Right lobe of liver (tissue), 6 donors: Measurements from ENCODE around the gene CBX1. TPM values are rescaled to one million over a fixed set of nuclear protein-coding genes. Genes with fewer than 3 reads are reported as not detected.
"Not testable (repeated sequence)": the region's sequence is repeated elsewhere in the genome, so short reads cannot be mapped to it uniquely, and the experiment has no call there.

Source experiments
- ATAC-seq, 4 donors: fragments of 200-7000 bp; cut with Tn5 transposase; one replicate each; pipeline ENCODE4 v1.9.1; 2020; ENCODE audit warnings: mild to moderate bottlenecking in 4 of 4, moderate library complexity in 4 of 4
- DNase-seq, 3 donors: peaks; one replicate each; pipeline ENCODE4 v3.0.0-alpha.2; 2020
- H3K27ac ChIP-seq, 3 donors: fragments of 200-600 bp; one replicate each; pipeline ENCODE4 v1.8.0; 2022
- H3K27me3 ChIP-seq, 2 donors: fragments of 200-600 bp; one replicate each; pipeline ENCODE4 v1.8.0; 2022
- H3K36me3 ChIP-seq, 4 donors: fragments of 200-600 bp; sonication (generic) in 1 of 4; one replicate each; pipeline versions ENCODE4 v1.5.1 to v1.8.0; 2017 to 2022; ENCODE audit warnings: control low read depth in 1 of 4
- H3K4me1 ChIP-seq, 4 donors: fragments of 200-600 bp; sonication (generic) in 1 of 4; one replicate each; pipeline versions ENCODE4 v1.5.1 to v1.8.0; 2017 to 2022; ENCODE audit warnings: control low read depth in 1 of 4
- H3K4me3 ChIP-seq, 3 donors: fragments of 200-600 bp; one replicate each; pipeline ENCODE4 v1.8.0; 2022
- H3K9me3 ChIP-seq, 4 donors: fragments of 200-600 bp; sonication (generic) in 1 of 4; one replicate each; pipeline versions ENCODE4 v1.5.1 to v1.8.0; 2017 to 2022; ENCODE audit warnings: control low read depth in 1 of 4
- CTCF ChIP-seq, 4 donors: fragments of 200-600 bp in 3 of 4; fragments of 450-650 bp in 1 of 4; IDR thresholded peaks; one replicate each; pipeline versions ENCODE4 v1.5.1 to v1.8.0; 2016 to 2022; ENCODE audit warnings: antibody characterized with exemption in 4 of 4, mild to moderate bottlenecking in 2 of 4
- POLR2A ChIP-seq: fragments of 450-650 bp; IDR thresholded peaks from one replicate; pipeline ENCODE4 v1.6.1; 2017; ENCODE audit warnings: antibody characterized with exemption, mild to moderate bottlenecking
- WGBS: methylation state at CpG from one replicate; pipeline ENCODE4 v1.1.6; 2018; ENCODE audit warnings: low coverage, low lambda C conversion rate; ENCODE audit not compliant: insufficient coverage; ENCODE audit errors: missing lambda C conversion rate; 5-methylcytosine and 5-hydroxymethylcytosine counted together
- intact Hi-C, 2 donors: fragments of 100-400 bp; cut with DNase I; formaldehyde crosslinking; loops; one replicate each; pipeline versions ENCODE4 v1.11.2 to v1.14.1; 2022
- total RNA-seq, 6 experiments: library from RNA; depleted of rRNA in 2 of 6; stranded (reverse); fragments of >200 nt in 2 of 6; fragmentation: NEBNext Ultra II Directional in 3 of 6; extraction: Animal tissue kit (Norgen Biotek cat#: 25700) in 3 of 6; gene quantifications; one replicate each; pipeline versions ENCODE4 v1.1.0 to v1.2.4, GENCODE V29; 2016 to 2023
- donor health status: DM: no; HTN: yes; CAD: no.
- donor health status: DM: no; HTN: no; CAD: no.
- donor health status: DM: no; HTN: no; CAD: no.
- donor health status: DM: no; HTN: yes; CAD: no.
- donor health status: DM: no; HTN: yes; CAD: no.

The CBX1 gene
- total RNA-seq, 6 experiments from 2014 or later = 7.0 to 10.5 (median 9.9) TPM

GRCh38 chr17:48074322-48075081, 26.8 kb downstream of the CBX1 start:
- Histone ChIP-seq H3K4me3 (no peak overlapping the region), H3K27ac (no peak overlapping the region), H3K4me1 (peaks cover 0 to 11% (median 4%) of the 10 kb centered on the region in 4 donors), H3K9me3 (no peaks in the 10 kb centered on the region), H3K36me3 (peaks cover 0 to 7% (median 2%) of the 10 kb centered on the region in 4 donors), H3K27me3 (no peaks in the 10 kb centered on the region)
- intact Hi-C loops = loop anchor here (5.0 kb wide), 1 partner anchor 47 kb away; no protein-coding TSS in a partner anchor
- no peak for TF ChIP-seq POLR2A
- TF ChIP-seq CTCF (IDR thresholded peaks at IDR 0.05) = peak; percentile 74 to 96 (median 85)
- ATAC-seq (peak; percentile 84 to 90 (median 88)), DNase-seq (peak in 2 of 3 donors; percentile 57 to 79)
- 51% methylated on average over 7 of the region's 7 CpGs for WGBS

- not testable (repeated sequence) for H3K36me3 ChIP-seq
These were observed 27.6 kb downstream of the CBX1 start for GRCh38 chr17:48073566-48074094.

GRCh38 chr17:48072811-48073210, 28.5 kb downstream of the CBX1 start:
- 100% methylated on average over 8 of the region's 9 CpGs for WGBS
- H3K36me3 ChIP-seq, DNase-seq, ATAC-seq, H3K27me3 ChIP-seq, H3K4me3 ChIP-seq, H3K9me3 ChIP-seq, H3K27ac ChIP-seq: not testable (repeated sequence)
- intact Hi-C loops = loop anchor here (5.0 kb wide), 1 partner anchor 46 kb away; no protein-coding TSS in a partner anchor
- peaks cover 0 to 25% (median 10%) of the 10 kb centered on the region in 4 donors for H3K4me1 ChIP-seq

More at GRCh38 chr17:48073566-48074094, 27.6 kb downstream of the CBX1 start:
- not testable (repeated sequence) for DNase-seq, H3K9me3 ChIP-seq, ATAC-seq, H3K27me3 ChIP-seq, H3K4me3 ChIP-seq, H3K27ac ChIP-seq
- intact Hi-C loops = loop anchor here (5.0 kb wide), 1 partner anchor 46 kb away; no protein-coding TSS in a partner anchor
- 90% methylated on average over 2 of the region's 5 CpGs for WGBS
- H3K4me1 ChIP-seq = peaks cover 0 to 17% (median 6%) of the 10 kb centered on the region in 4 donors

GRCh38 chr17:48071654-48072053, 29.6 kb downstream of the CBX1 start:
- Histone ChIP-seq H3K4me3 (no peak overlapping the region), H3K36me3 (peaks cover 0 to 7% (median 2%) of the 10 kb centered on the region in 4 donors), H3K27me3 (no peaks in the 10 kb centered on the region), H3K4me1 (peaks cover 0 to 37% (median 16%) of the 10 kb centered on the region in 4 donors), H3K9me3 (no peaks in the 10 kb centered on the region), H3K27ac (no peak overlapping the region)
- no peak for TF ChIP-seq CTCF (IDR thresholded peaks at IDR 0.05)
- TF ChIP-seq POLR2A = no peak
- ATAC-seq (peak; percentile 13 to 48 (median 38)), DNase-seq (no peak)
- intact Hi-C loops = loop anchor here (5.0 kb wide), 1 partner anchor 44 kb away; no protein-coding TSS in a partner anchor
- 19% methylated on average over 2 of the region's 2 CpGs for WGBS

- intact Hi-C loops = loop anchor here (5.0 kb wide), 1 partner anchor 43 kb away; no protein-coding TSS in a partner anchor
- peak in 2 of 4 donors; percentile 15 to 20 for ATAC-seq
- whole genome bisulfite sequencing = 4% methylated on average over 2 of the region's 2 CpGs
- no peaks in the 10 kb centered on the region for H3K27me3 ChIP-seq
- H3K9me3 ChIP-seq = no peaks in the 10 kb centered on the region
- TF ChIP-seq POLR2A (no peak), CTCF (IDR thresholded peaks at IDR 0.05) (no peak)
- no peak overlapping the region for H3K4me3 ChIP-seq
- H3K36me3 ChIP-seq = no peaks in the 10 kb centered on the region
- peaks cover 0 to 50% (median 22%) of the 10 kb centered on the region in 4 donors for H3K4me1 ChIP-seq
- no peak for DNase-seq
- H3K27ac ChIP-seq = peak overlapping the region in 2 of 3 donors; percentile 35 to 78
These were observed 31.1 kb downstream of the CBX1 start for GRCh38 chr17:48070195-48070594.
